Fibroblast of lung (primary cell): ENCODE data around the gene KCNMA1.

Experiments used
- CTCF ChIP-seq, 2 donors: IDR thresholded peaks in 1 of 2; conservative IDR thresholded peaks in 1 of 2; 1 replicate in 1 of 2; 2 replicates in 1 of 2; pipeline ENCODE4 v1.5.1; 2011 to 2012; ENCODE audit warnings: low read length in 2 of 2, control low read depth in 1 of 2, inconsistent platforms in 1 of 2, low read depth in 1 of 2, mild to moderate bottlenecking in 1 of 2
- EZH2 ChIP-seq: IDR thresholded peaks from 2 replicates; pipeline ENCODE4 v1.5.1; 2012; ENCODE audit warnings: low read length, control low read depth, mild to moderate bottlenecking; ENCODE audit errors: missing control alignments

GRCh38 chr10:77219046-77219445 lies 418.6 kb downstream of the KCNMA1 start:
- no peak for TF ChIP-seq CTCF (conservative IDR thresholded peaks at IDR 0.05 in 1 of 2, IDR thresholded peaks at IDR 0.05 in 1 of 2; ENCODE audit: low read depth in 1 of 2, low read length in 2 of 2)
- no peak for TF ChIP-seq EZH2
